ENCODE data around the gene RNF208.

DNA sequence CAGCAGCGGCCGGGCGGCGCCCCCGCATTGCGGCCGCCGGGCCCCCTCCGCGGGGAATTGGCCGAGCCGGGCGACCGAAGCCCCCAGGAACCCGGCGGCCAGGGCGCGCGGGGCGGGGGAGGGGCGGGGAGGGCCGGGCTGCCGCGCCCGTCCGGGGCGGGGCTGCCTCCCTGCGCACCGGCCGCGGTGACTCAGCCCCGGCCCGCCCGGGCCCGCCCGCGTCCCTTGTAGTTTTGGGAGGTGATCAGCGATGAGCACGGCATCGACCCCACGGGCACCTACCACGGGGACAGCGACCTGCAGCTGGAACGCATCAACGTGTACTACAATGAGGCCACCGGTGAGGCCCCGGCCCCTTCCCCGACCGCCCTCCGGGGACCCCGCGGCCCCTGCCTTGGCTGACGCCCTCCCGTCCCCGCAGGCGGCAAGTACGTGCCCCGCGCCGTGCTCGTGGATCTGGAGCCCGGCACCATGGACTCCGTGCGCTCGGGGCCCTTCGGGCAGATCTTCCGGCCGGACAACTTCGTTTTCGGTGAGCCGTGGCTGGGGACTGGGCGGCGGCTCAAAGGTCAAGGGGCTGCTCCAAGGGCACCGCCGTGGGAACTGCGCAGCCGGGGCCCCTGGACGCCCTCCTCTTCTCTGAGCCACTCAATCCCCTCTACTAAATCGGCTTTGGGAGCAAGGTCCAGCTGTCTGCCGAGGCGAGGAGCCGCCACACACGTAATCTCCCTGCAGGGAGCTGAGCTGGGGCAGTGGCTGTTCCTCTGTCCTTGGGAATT is 19.6 kb upstream of the RNF208 start:
- no peak for TF ChIP-seq ZNF140 (tag by site-specific recombination; IDR thresholded peaks at IDR 0.05)
- TF ChIP-seq, protein P1, sequence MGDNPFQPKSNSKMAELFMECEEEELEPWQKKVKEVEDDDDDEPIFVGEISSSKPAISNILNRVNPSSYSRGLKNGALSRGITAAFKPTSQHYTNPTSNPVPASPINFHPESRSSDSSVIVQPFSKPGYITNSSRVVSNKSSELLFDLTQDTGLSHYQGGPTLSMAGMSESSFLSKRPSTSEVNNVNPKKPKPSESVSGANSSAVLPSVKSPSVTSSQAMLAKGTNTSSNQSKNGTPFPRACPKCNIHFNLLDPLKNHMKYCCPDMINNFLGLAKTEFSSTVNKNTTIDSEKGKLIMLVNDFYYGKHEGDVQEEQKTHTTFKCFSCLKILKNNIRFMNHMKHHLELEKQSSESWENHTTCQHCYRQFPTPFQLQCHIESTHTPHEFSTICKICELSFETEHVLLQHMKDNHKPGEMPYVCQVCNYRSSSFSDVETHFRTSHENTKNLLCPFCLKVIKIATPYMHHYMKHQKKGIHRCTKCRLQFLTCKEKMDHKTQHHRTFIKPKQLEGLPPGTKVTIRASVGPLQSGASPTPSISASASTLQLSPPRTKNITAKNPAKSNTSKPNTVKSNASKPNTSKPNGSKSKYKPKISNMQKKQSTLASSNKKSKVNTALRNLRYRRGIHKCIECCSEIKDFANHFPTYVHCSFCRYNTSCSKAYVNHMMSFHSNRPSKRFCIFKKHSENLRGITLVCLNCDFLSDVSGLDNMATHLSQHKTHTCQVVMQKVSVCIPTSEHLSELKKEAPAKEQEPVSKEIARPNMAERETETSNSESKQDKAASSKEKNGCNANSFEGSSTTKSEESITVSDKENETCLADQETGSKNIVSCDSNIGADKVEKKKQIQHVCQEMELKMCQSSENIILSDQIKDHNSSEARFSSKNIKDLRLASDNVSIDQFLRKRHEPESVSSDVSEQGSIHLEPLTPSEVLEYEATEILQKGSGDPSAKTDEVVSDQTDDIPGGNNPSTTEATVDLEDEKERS (tag by site-specific recombination; IDR thresholded peaks at IDR 0.05) = no peak

Measured in HEK293 (cell line).